SK-N-SH (cell line): ENCODE measurements around the gene ADGRA1. TPM values are rescaled to one million over a fixed set of nuclear protein-coding genes. Genes with fewer than 3 reads are reported as not detected.

Experiments used
- CTCF ChIA-PET: fragments of 300-600, 350-600 bp; formaldehyde crosslinking; extraction: SDS; loops from one replicate; lab custom pipeline; 2021; lab: Yijun Ruan, JAX
- POLR2A ChIA-PET: fragments of 350-600 bp; sonication (Branson Sonifier 250); formaldehyde crosslinking; extraction: SDS; loops from one replicate; lab custom pipeline; 2020; ENCODE audit warnings: antibody characterized with exemption, inconsistent platforms; lab: Yijun Ruan, JAX
- DNase-seq: peaks from one replicate; pipeline ENCODE4 v3.0.0; 2012
- H2AFZ ChIP-seq: fragments of 200-600 bp; sonication (generic); 2 replicates; pipeline ENCODE4 v1.8.1; 2016; ENCODE audit warnings: antibody characterized with exemption, mild to moderate bottlenecking, low read depth
- H3F3A ChIP-seq: fragments of 200-600 bp; sonication (generic); replicated peaks from 2 replicates; pipeline ENCODE3; 2016; ENCODE audit warnings: antibody characterized with exemption, mild to moderate bottlenecking; ENCODE audit not compliant: insufficient read depth
- H3K27ac ChIP-seq, 2 experiments: fragments of 200-500 bp in 1 of 2; fragments of 200-600 bp in 1 of 2; sonication (Bioruptor generic) in 1 of 2; sonication (generic), shearing (Covaris generic) in 1 of 2; 2 replicates each; pipeline versions ENCODE4 v1.5.1 to v1.6.1; 2014 to 2016; ENCODE audit warnings: low read depth in 2 of 2, inconsistent platforms in 1 of 2, low read length in 1 of 2, mild to moderate bottlenecking in 1 of 2, mixed read lengths in 1 of 2
- H3K27me3 ChIP-seq: fragments of 200-600 bp; sonication (generic), shearing (Covaris generic); 2 replicates; pipeline ENCODE4 v1.6.1; 2016; ENCODE audit warnings: mixed run types; ENCODE audit not compliant: insufficient read depth
- H3K36me3 ChIP-seq, 2 experiments: fragments of 200-500 bp in 1 of 2; fragments of 200-600 bp in 1 of 2; sonication (Bioruptor generic) in 1 of 2; sonication (generic) in 1 of 2; replicated peaks in 1 of 2; 2 replicates each; pipeline versions ENCODE3 to v1.5.1; 2014 to 2016; ENCODE audit warnings: low read length in 1 of 2, mild to moderate bottlenecking in 1 of 2; ENCODE audit not compliant: insufficient read depth in 2 of 2, control insufficient read depth in 1 of 2
- H3K4me1 ChIP-seq, 2 experiments: fragments of 200-500 bp in 1 of 2; fragments of 200-600 bp in 1 of 2; sonication (Bioruptor generic) in 1 of 2; sonication (generic), shearing (Covaris generic) in 1 of 2; 2 replicates each; pipeline versions ENCODE4 v1.5.1 to v1.6.1; 2014 to 2016; ENCODE audit warnings: low read depth in 1 of 2, low read length in 1 of 2, mixed run types in 1 of 2; ENCODE audit not compliant: insufficient read depth in 2 of 2, control insufficient read depth in 1 of 2
- H3K4me2 ChIP-seq: fragments of 200-600 bp; sonication (generic), shearing (Covaris generic); 2 replicates; pipeline ENCODE4 v1.6.1; 2017; ENCODE audit warnings: mixed run types
- H3K4me3 ChIP-seq, 2 experiments: fragments of 200-500 bp in 1 of 2; fragments of 200-600 bp in 1 of 2; sonication (Bioruptor generic) in 1 of 2; sonication (generic), shearing (Covaris generic) in 1 of 2; 2 replicates each; pipeline versions ENCODE4 v1.5.1 to v1.8.1; 2014 to 2016; ENCODE audit warnings: low read depth in 2 of 2, inconsistent platforms in 1 of 2, low read length in 1 of 2, mild to moderate bottlenecking in 1 of 2, mixed read lengths in 1 of 2, moderate library complexity in 1 of 2
- H3K79me2 ChIP-seq: fragments of 200-600 bp; sonication (generic); 2 replicates; pipeline ENCODE4 v1.8.1; 2017; ENCODE audit warnings: mild to moderate bottlenecking; ENCODE audit not compliant: insufficient read depth
- H3K9ac ChIP-seq: fragments of 200-600 bp; sonication (generic); 2 replicates; pipeline ENCODE4 v1.6.1; 2017; ENCODE audit warnings: mixed run types
- H3K9me2 ChIP-seq: fragments of 200-600 bp; sonication (generic); 2 replicates; pipeline ENCODE4 v1.6.1; 2017; ENCODE audit warnings: mixed run types
- H3K9me3 ChIP-seq: fragments of 200-600 bp; sonication (generic); 2 replicates; pipeline ENCODE4 v1.6.1; 2017; ENCODE audit warnings: mixed run types, mild to moderate bottlenecking, moderate library complexity
- H4K20me1 ChIP-seq: fragments of 200-600 bp; sonication (generic); 2 replicates; pipeline ENCODE4 v1.6.1; 2017; ENCODE audit warnings: mild to moderate bottlenecking, mixed run types; ENCODE audit not compliant: insufficient read depth
- FOSL2 ChIP-seq: IDR thresholded peaks from 2 replicates; pipeline ENCODE4 v1.4.0; 2012; ENCODE audit warnings: low read depth, mild to moderate bottlenecking, moderate library complexity, borderline replicate concordance
- MXI1 ChIP-seq: IDR thresholded peaks from 2 replicates; pipeline ENCODE4 v1.6.1; 2012; ENCODE audit warnings: mild to moderate bottlenecking, low read depth, low read length, improper control_type of control experiment
- NRF1 ChIP-seq: IDR thresholded peaks from 2 replicates; pipeline ENCODE4 v1.6.1; 2012; ENCODE audit warnings: low read depth, mild to moderate bottlenecking, low read length
- RAD21 ChIP-seq: IDR thresholded peaks from 2 replicates; pipeline ENCODE4 v1.6.1; 2012; ENCODE audit warnings: mild to moderate bottlenecking, low read length
- RCOR1 ChIP-seq: fragments of 150-350 bp; IDR thresholded peaks from 2 replicates; pipeline ENCODE4 v1.6.1; 2017; ENCODE audit warnings: antibody characterized with exemption, low read length
- RFX5 ChIP-seq: IDR thresholded peaks from 2 replicates; pipeline ENCODE4 v1.6.1; 2012; ENCODE audit warnings: mild to moderate bottlenecking, improper control_type of control experiment, low read length
- SMC3 ChIP-seq: IDR thresholded peaks from 2 replicates; pipeline ENCODE4 v1.6.1; 2012; ENCODE audit warnings: low read depth, low read length, improper control_type of control experiment
- TAF1 ChIP-seq: IDR thresholded peaks from 2 replicates; pipeline ENCODE4 v1.6.1; 2012; ENCODE audit warnings: low read depth, mild to moderate bottlenecking, low read length, moderate library complexity, borderline replicate concordance
- TCF12 ChIP-seq: IDR thresholded peaks from 2 replicates; pipeline ENCODE4 v1.4.0; 2012
- WGBS: methylation state at CpG from one replicate; pipeline ENCODE4 v1.1.6; 2017; ENCODE audit warnings: low lambda C conversion rate; 5-methylcytosine and 5-hydroxymethylcytosine counted together
- polyA plus RNA-seq, 3 experiments: library from polyadenylated mRNA; depleted of rRNA; stranded (reverse); fragments of >200 nt; gene quantifications; 2 replicates each; pipeline ENCODE4 v1.2.3, GENCODE V29; 2012
- TF ChIP-seq, protein P1 (sequence below): IDR thresholded peaks from 2 replicates; pipeline ENCODE4 v1.4.0; 2012; ENCODE audit warnings: low read depth, borderline replicate concordance
- TF ChIP-seq, protein P2 (sequence below): fragments of 200-600 bp; sonication (generic); IDR thresholded peaks from 2 replicates; pipeline ENCODE4 v1.6.1; 2017; ENCODE audit warnings: antibody characterized with exemption, mild to moderate bottlenecking, moderate library complexity

Gene ADGRA1
- polyA plus RNA-seq, 1 of the 3 experiments (the other 2 are of a cell fraction) = not detected

DNA sequence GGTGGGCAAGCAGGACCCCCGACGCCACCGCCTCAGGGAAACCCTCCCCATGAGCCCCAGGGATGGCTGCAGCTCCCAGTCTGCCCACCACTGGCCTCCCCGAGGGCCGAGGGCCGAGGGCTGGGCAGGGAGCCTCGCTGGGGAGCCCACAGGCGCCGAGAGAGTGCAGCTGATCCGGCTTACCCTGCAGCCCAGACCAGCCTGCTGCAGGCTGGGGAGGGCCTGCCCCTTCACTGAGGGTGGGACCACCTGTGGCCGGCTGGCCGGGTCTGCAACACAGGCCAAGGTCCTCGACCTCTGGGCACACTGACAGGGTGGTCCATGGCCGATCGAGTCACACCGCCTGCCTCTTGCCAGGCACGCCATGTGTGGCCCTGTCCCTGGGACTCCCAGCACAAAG is 27.3 kb upstream of the ADGRA1 start:
- WGBS = 60% methylated on average over 1 of the region's 17 CpGs

DNA sequence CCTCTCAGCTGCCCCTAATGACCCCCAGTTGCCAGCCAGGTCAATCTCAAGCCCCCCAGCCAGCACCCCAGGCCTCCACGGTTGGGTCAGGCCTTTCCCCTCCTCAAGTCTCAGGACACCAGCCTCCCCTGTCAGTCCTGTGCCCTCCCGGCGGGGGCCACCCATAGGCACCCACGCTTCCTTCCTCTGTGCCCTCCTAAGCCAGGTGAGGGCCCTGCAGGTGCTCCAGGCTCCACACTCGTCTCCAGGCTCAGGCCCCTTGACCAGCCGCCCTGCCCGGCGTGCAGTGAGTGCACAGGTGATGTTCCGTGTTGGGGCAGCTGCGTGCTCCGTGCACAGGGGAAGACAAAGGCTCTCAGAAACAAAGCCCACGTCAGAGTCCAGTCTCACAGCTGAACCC is 26.8 kb upstream of the ADGRA1 start:
- Histone ChIP-seq H3K4me1 (no peaks in the 10 kb centered on the region), H4K20me1 (no peaks in the 10 kb centered on the region), H2AFZ (no peak overlapping the region), H3K9ac (no peak overlapping the region), H3K27ac (no peak overlapping the region), H3K9me2 (no peaks in the 10 kb centered on the region), H3K4me3 (no peak overlapping the region), H3K9me3 (no peaks in the 10 kb centered on the region), H3K36me3 (no peaks in the 10 kb centered on the region), H3K4me2 (no peak overlapping the region), H3F3A (no peaks in the 10 kb centered on the region), H3K79me2 (no peaks in the 10 kb centered on the region), H3K27me3 (no peaks in the 10 kb centered on the region)
- no peak for DNase-seq
- no peak for TF ChIP-seq TCF12
- no peak for TF ChIP-seq FOSL2
- no peak for TF ChIP-seq SMC3
- WGBS = 49% methylated on average over 9 of the region's 12 CpGs
- POLR2A ChIA-PET = no interaction called here
- CTCF ChIA-PET = no interaction called here

More for the DNA sequence above, 27.3 kb upstream of the ADGRA1 start:
- H3K4me3 ChIP-seq = no peak overlapping the region
- TF ChIP-seq RFX5 (no peak), TAF1 (no peak), SMC3 (no peak), MXI1 (no peak), NRF1 (no peak), FOSL2 (no peak), RAD21 (no peak), TCF12 (no peak), RCOR1 (no peak)
- TF ChIP-seq, protein P1, sequence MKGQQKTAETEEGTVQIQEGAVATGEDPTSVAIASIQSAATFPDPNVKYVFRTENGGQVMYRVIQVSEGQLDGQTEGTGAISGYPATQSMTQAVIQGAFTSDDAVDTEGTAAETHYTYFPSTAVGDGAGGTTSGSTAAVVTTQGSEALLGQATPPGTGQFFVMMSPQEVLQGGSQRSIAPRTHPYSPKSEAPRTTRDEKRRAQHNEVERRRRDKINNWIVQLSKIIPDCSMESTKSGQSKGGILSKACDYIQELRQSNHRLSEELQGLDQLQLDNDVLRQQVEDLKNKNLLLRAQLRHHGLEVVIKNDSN = no peak
- TF ChIP-seq, protein P2, sequence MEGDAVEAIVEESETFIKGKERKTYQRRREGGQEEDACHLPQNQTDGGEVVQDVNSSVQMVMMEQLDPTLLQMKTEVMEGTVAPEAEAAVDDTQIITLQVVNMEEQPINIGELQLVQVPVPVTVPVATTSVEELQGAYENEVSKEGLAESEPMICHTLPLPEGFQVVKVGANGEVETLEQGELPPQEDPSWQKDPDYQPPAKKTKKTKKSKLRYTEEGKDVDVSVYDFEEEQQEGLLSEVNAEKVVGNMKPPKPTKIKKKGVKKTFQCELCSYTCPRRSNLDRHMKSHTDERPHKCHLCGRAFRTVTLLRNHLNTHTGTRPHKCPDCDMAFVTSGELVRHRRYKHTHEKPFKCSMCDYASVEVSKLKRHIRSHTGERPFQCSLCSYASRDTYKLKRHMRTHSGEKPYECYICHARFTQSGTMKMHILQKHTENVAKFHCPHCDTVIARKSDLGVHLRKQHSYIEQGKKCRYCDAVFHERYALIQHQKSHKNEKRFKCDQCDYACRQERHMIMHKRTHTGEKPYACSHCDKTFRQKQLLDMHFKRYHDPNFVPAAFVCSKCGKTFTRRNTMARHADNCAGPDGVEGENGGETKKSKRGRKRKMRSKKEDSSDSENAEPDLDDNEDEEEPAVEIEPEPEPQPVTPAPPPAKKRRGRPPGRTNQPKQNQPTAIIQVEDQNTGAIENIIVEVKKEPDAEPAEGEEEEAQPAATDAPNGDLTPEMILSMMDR = no peak
- H4K20me1 ChIP-seq = no peaks in the 10 kb centered on the region
- ChIA-PET CTCF (no interaction called here), POLR2A (no interaction called here)
- H3K4me1 ChIP-seq = no peaks in the 10 kb centered on the region
- no peaks in the 10 kb centered on the region for H3K9me3 ChIP-seq
- H3F3A ChIP-seq = no peaks in the 10 kb centered on the region
- no peak overlapping the region for H3K4me2 ChIP-seq
- no peaks in the 10 kb centered on the region for H3K9me2 ChIP-seq
- no peaks in the 10 kb centered on the region for H3K36me3 ChIP-seq
- H3K27ac ChIP-seq = no peak overlapping the region
- no peaks in the 10 kb centered on the region for H3K79me2 ChIP-seq
- H3K27me3 ChIP-seq = no peaks in the 10 kb centered on the region
- H3K9ac ChIP-seq = no peak overlapping the region
- no peak overlapping the region for H2AFZ ChIP-seq
- DNase-seq = no peak
